Adrenal gland (tissue), 12 donors: Measurements from ENCODE around the gene LRP10. TPM values are rescaled to one million over a fixed set of nuclear protein-coding genes. Genes with fewer than 3 reads are reported as not detected.

ENCODE experiments used
- DNase-seq, 7 donors: peaks; one replicate each; pipeline ENCODE4 v3.0.0-alpha.2; 2019 to 2020
- H3K27ac ChIP-seq, 5 donors: fragments of 200-600 bp; sonication (generic) in 4 of 5; 1 replicate in 3 of 5; 2 replicates in 2 of 5; pipeline versions ENCODE4 v1.5.1 to v1.8.0; 2016 to 2020; ENCODE audit warnings: mild to moderate bottlenecking in 1 of 5
- H3K27me3 ChIP-seq: fragments of 200-600 bp; 2 replicates; pipeline ENCODE4 v1.8.0; 2021
- H3K36me3 ChIP-seq, 2 donors: fragments of 200-600 bp; replicated peaks in 1 of 2; 1 replicate in 1 of 2; 2 replicates in 1 of 2; pipeline versions ENCODE4 v1.5.1 to v1.8.0; 2018 to 2022
- H3K4me1 ChIP-seq, 2 donors: fragments of 200-600 bp; replicated peaks in 1 of 2; 1 replicate in 1 of 2; 2 replicates in 1 of 2; pipeline versions ENCODE4 v1.5.1 to v1.8.0; 2018 to 2021
- H3K4me3 ChIP-seq, 4 donors: fragments of 200-600 bp; sonication (generic) in 3 of 4; one replicate each; pipeline ENCODE4 v1.5.1; 2016 to 2018
- H3K9me3 ChIP-seq, 3 donors: fragments of 200-600 bp; sonication (generic) in 1 of 3; replicated peaks in 1 of 3; 1 replicate in 2 of 3; 2 replicates in 1 of 3; pipeline versions ENCODE4 v1.5.1 to v1.8.0; 2016 to 2021
- CTCF ChIP-seq, 6 experiments: fragments of 450-650 bp in 4 of 6; fragments of 200-600 bp in 2 of 6; sonication (generic) in 1 of 6; IDR thresholded peaks; 1 replicate in 5 of 6; 2 replicates in 1 of 6; pipeline versions ENCODE4 v1.5.1 to v1.8.0; 2016 to 2021; ENCODE audit warnings: antibody characterized with exemption in 6 of 6, mild to moderate bottlenecking in 2 of 6, moderate library complexity in 1 of 6
- POLR2A ChIP-seq, 2 donors: fragments of 450-650 bp; IDR thresholded peaks; one replicate each; pipeline ENCODE4 v1.6.1; 2017; ENCODE audit warnings: antibody characterized with exemption in 2 of 2, mild to moderate bottlenecking in 2 of 2, moderate library complexity in 1 of 2
- WGBS, 4 donors: extraction: QIAGEN DNeasy Blood & Tissue Kit in 2 of 4; methylation state at CpG; one replicate each; pipeline versions ENCODE4 v1.1.5 to v1.1.7; 2013 to 2017; 5-methylcytosine and 5-hydroxymethylcytosine counted together
- intact Hi-C, 2 donors: fragments of 100-400 bp; cut with DNase I; formaldehyde crosslinking; loops; one replicate each; pipeline versions ENCODE4 v1.14.1 to v1.15.0; 2022 to 2023
- polyA plus RNA-seq, 3 donors: library from polyadenylated mRNA; stranded (reverse); fragments of 200-250 nt in 2 of 3; fragments of 350-450 nt in 1 of 3; fragmentation: Illumina TruSeq in 1 of 3; extraction: RNeasy Lipid Tissue Mini Kit (QIAGEN cat#74804) in 1 of 3; gene quantifications; one replicate each; pipeline ENCODE4 v1.2.3, GENCODE V29; 2013 to 2014
- total RNA-seq, 9 donors: library from RNA; depleted of rRNA in 4 of 9; stranded (reverse); fragments of >200 nt in 4 of 9; fragments of 120-200 nt in 1 of 9; fragmentation: NEBNext Ultra II Directional in 1 of 9; extraction: Animal tissue kit (Norgen Biotek cat#: 25700) in 1 of 9; gene quantifications; one replicate each; pipeline versions ENCODE4 v1.1.0 to v1.2.4, GENCODE V29; 2013 to 2023
- donor health status: healthy with polysubstance abuse.
- donor health status: Bipolar disorder and iron deficiency.
- donor health status: DM: yes; HTN: yes; CAD: no.
- donor health status: DM: no; HTN: no; CAD: no.
- donor health status: DM: no; HTN: no; CAD: no.
- donor health status: DM: yes; HTN: yes; CAD: no.

Gene LRP10
- total and polyA plus RNA-seq, 12 donors, result 13.1 to 207 (median 83.2) TPM

GRCh38 chr14:22837750-22838538 lies 33.6 kb upstream of the LRP10 start:
- Histone ChIP-seq H3K9me3 (no peaks in the 10 kb centered on the region), H3K27ac (peak overlapping the region; percentile 61 to 90 (median 74)), H3K4me1 (peaks cover 17 to 27% of the 10 kb centered on the region in 2 donors), H3K4me3 (peak overlapping the region; percentile 20 to 90 (median 74)), H3K27me3 (no peaks in the 10 kb centered on the region), H3K36me3 (peaks cover 0 to 39% of the 10 kb centered on the region in 2 donors)
- DNase-seq, result peak in 4 of 7 donors; percentile 32 to 57 (median 48)
- intact Hi-C loops, result no loop called here
- 23 to 65% (median 38%) methylated on average over 13 to 25 of the region's 25 CpGs for WGBS, 4 donors
- no peak for TF ChIP-seq CTCF (IDR thresholded peaks at IDR 0.05)

- H3K4me1 ChIP-seq, result peaks cover 17 to 27% of the 10 kb centered on the region in 2 donors
- peak overlapping the region in 3 of 5 donors; percentile 74 to 90 (median 83) for H3K27ac ChIP-seq
- H3K36me3 ChIP-seq, result peaks cover 0 to 42% of the 10 kb centered on the region in 2 donors
- H3K27me3 ChIP-seq, result no peaks in the 10 kb centered on the region
- TF ChIP-seq POLR2A (IDR thresholded peaks at IDR 0.05) (no peak), CTCF (IDR thresholded peaks at IDR 0.05) (no peak)
- intact Hi-C loops, result no loop called here
- H3K4me3 ChIP-seq, result peak overlapping the region in 1 of 4 donors; percentile 64
- DNase-seq, result peak in 2 of 7 donors; percentile 21
- no peaks in the 10 kb centered on the region for H3K9me3 ChIP-seq
- WGBS, 4 donors, result 50 to 62% (median 55%) methylated on average over 6 of the region's 6 CpGs
Observed at GRCh38 chr14:22838631-22839041, 32.9 kb upstream of the LRP10 start.

- Histone ChIP-seq H3K36me3 (peaks cover 0 to 42% of the 10 kb centered on the region in 2 donors), H3K27ac (peak overlapping the region in 2 of 5 donors; percentile 83 to 90), H3K27me3 (no peaks in the 10 kb centered on the region), H3K4me1 (peaks cover 17 to 27% of the 10 kb centered on the region in 2 donors), H3K4me3 (peak overlapping the region in 1 of 4 donors; percentile 64), H3K9me3 (no peaks in the 10 kb centered on the region)
- WGBS, 4 donors, result 57 to 73% (median 68%) methylated on average over 3 to 6 of the region's 6 CpGs
- intact Hi-C loops, result no loop called here
- peak in 4 of 7 donors; percentile 42 to 74 (median 62) for DNase-seq
- TF ChIP-seq POLR2A (IDR thresholded peaks at IDR 0.05) (no peak), CTCF (IDR thresholded peaks at IDR 0.05) (no peak)
Observed at GRCh38 chr14:22839159-22839779, 32.3 kb upstream of the LRP10 start.

- Histone ChIP-seq H3K4me1 (peaks cover 17 to 20% of the 10 kb centered on the region in 2 donors), H3K27ac (no peak overlapping the region), H3K36me3 (peaks cover 0 to 57% of the 10 kb centered on the region in 2 donors), H3K27me3 (no peaks in the 10 kb centered on the region), H3K9me3 (no peaks in the 10 kb centered on the region), H3K4me3 (no peak overlapping the region)
- 92 to 98% (median 94%) methylated on average over 7 to 9 of the region's 9 CpGs for WGBS, 4 donors
- intact Hi-C loops, result no loop called here
- TF ChIP-seq POLR2A (IDR thresholded peaks at IDR 0.05) (no peak), CTCF (IDR thresholded peaks at IDR 0.05) (no peak)
- DNase-seq, result no peak
Observed at GRCh38 chr14:22841311-22841710, 30.2 kb upstream of the LRP10 start.
